HEK293 (cell line): ENCODE measurements around the gene GPX3.

Experiments used
- CTCF ChIA-PET: fragments of 350-600 bp; formaldehyde crosslinking; extraction: SDS; loops from one replicate; lab custom pipeline; 2021; ENCODE audit warnings: antibody characterized with exemption; lab: Yijun Ruan, JAX
- POLR2A ChIA-PET: fragments of 300-600 bp; formaldehyde crosslinking; extraction: SDS; loops from one replicate; lab custom pipeline; 2020; ENCODE audit warnings: antibody characterized with exemption, inconsistent platforms; lab: Yijun Ruan, JAX
- H3K27ac ChIP-seq: fragments of 200-500 bp; sonication (Bioruptor generic); 2 replicates; pipeline ENCODE4 v1.5.1; 2014; ENCODE audit warnings: low read depth, low read length, control low read depth, inconsistent platforms; ENCODE audit errors: extremely low read depth
- H3K36me3 ChIP-seq, 2 experiments: fragments of 200-500 bp in 1 of 2; sonication (Bioruptor generic) in 1 of 2; 1 replicate in 1 of 2; 2 replicates in 1 of 2; pipeline ENCODE4 v1.5.1; 2014 to 2017; ENCODE audit warnings: inconsistent platforms in 2 of 2, low read length in 2 of 2; ENCODE audit not compliant: control insufficient read depth in 2 of 2, insufficient read depth in 1 of 2
- H3K4me1 ChIP-seq: fragments of 200-500 bp; sonication (Bioruptor generic); 2 replicates; pipeline ENCODE4 v1.5.1; 2014; ENCODE audit warnings: mild to moderate bottlenecking, low read length, inconsistent platforms; ENCODE audit not compliant: control insufficient read depth, insufficient read depth
- H3K4me3 ChIP-seq: 2 replicates; pipeline ENCODE4 v1.5.1; 2011; ENCODE audit warnings: low read depth, mild to moderate bottlenecking, control low read depth, low read length, moderate library complexity
- H3K9me3 ChIP-seq: fragments of 200-500 bp; sonication (Bioruptor generic); 2 replicates; pipeline ENCODE4 v1.5.1; 2014; ENCODE audit warnings: low read depth, low read length, inconsistent platforms; ENCODE audit not compliant: control insufficient read depth, insufficient read depth
- EGR2 ChIP-seq: fragments of 450-650 bp; formaldehyde crosslinking; IDR thresholded peaks from 2 replicates; pipeline ENCODE4 v1.5.1; 2016; ENCODE audit warnings: low read depth, missing biosample characterization, missing genetic modification characterization
- GLI4 ChIP-seq: fragments of 450-650 bp; formaldehyde crosslinking; IDR thresholded peaks from 2 replicates; pipeline ENCODE4 v1.5.1; 2016; ENCODE audit warnings: missing biosample characterization, missing genetic modification characterization
- KLF10 ChIP-seq: fragments of 450-650 bp; IDR thresholded peaks from 2 replicates; pipeline ENCODE4 v1.5.1; 2018; ENCODE audit warnings: missing biosample characterization, mild to moderate bottlenecking, missing genetic modification characterization
- SCRT2 ChIP-seq: fragments of 450-650 bp; formaldehyde crosslinking; IDR thresholded peaks from 2 replicates; pipeline ENCODE4 v1.5.1; 2016; ENCODE audit warnings: missing biosample characterization, missing genetic modification characterization
- ZBTB20 ChIP-seq: fragments of 450-650 bp; formaldehyde crosslinking; IDR thresholded peaks from 2 replicates; pipeline ENCODE4 v1.5.1; 2016; ENCODE audit warnings: missing biosample characterization, missing genetic modification characterization
- ZBTB48 ChIP-seq: fragments of 450-650 bp; formaldehyde crosslinking; IDR thresholded peaks from 2 replicates; pipeline ENCODE4 v1.5.1; 2016; ENCODE audit warnings: missing biosample characterization, missing genetic modification characterization
- ZFHX2 ChIP-seq: fragments of 450-650 bp; formaldehyde crosslinking; conservative IDR thresholded peaks from 2 replicates; pipeline ENCODE4 v1.5.1; 2016; ENCODE audit warnings: missing biosample characterization, missing genetic modification characterization
- ZNF112 ChIP-seq: fragments of 450-650 bp; formaldehyde crosslinking; IDR thresholded peaks from 2 replicates; pipeline ENCODE4 v1.5.0; 2017; ENCODE audit warnings: missing biosample characterization, missing genetic modification characterization
- ZNF146 ChIP-seq: fragments of 450-650 bp; formaldehyde crosslinking; IDR thresholded peaks from 2 replicates; pipeline ENCODE4 v1.5.1; 2016; ENCODE audit warnings: missing biosample characterization, missing genetic modification characterization
- ZNF223 ChIP-seq: fragments of 450-650 bp; formaldehyde crosslinking; IDR thresholded peaks from 2 replicates; pipeline ENCODE4 v1.5.1; 2016; ENCODE audit warnings: missing biosample characterization, missing genetic modification characterization
- ZNF341 ChIP-seq: fragments of 450-650 bp; formaldehyde crosslinking; IDR thresholded peaks from 2 replicates; pipeline ENCODE4; 2016; ENCODE audit warnings: low read depth, missing biosample characterization, missing genetic modification characterization
- ZNF555 ChIP-seq: fragments of 450-650 bp; formaldehyde crosslinking; conservative IDR thresholded peaks from 2 replicates; pipeline ENCODE4 v1.5.1; 2017; ENCODE audit warnings: missing biosample characterization, mild to moderate bottlenecking, missing genetic modification characterization, inconsistent platforms
- ZNF596 ChIP-seq: fragments of 450-650 bp; IDR thresholded peaks from 2 replicates; pipeline ENCODE4 v1.5.0; 2018; ENCODE audit warnings: missing biosample characterization, mild to moderate bottlenecking, missing genetic modification characterization, moderate library complexity
- ZNF670 ChIP-seq: fragments of 450-650 bp; formaldehyde crosslinking; IDR thresholded peaks from 2 replicates; pipeline ENCODE4 v1.5.1; 2016; ENCODE audit warnings: missing biosample characterization, missing genetic modification characterization, low read depth
- ZNF677 ChIP-seq: fragments of 450-650 bp; IDR thresholded peaks from 2 replicates; pipeline ENCODE4 v1.5.0; 2018; ENCODE audit warnings: missing biosample characterization, mild to moderate bottlenecking, missing genetic modification characterization, moderate library complexity
- ZNF701 ChIP-seq: fragments of 450-650 bp; formaldehyde crosslinking; IDR thresholded peaks from 2 replicates; pipeline ENCODE4 v1.5.1; 2016; ENCODE audit warnings: missing biosample characterization, missing genetic modification characterization
- ZNF785 ChIP-seq: fragments of 450-650 bp; formaldehyde crosslinking; IDR thresholded peaks from 2 replicates; pipeline ENCODE4 v1.5.1; 2016; ENCODE audit warnings: missing biosample characterization, missing genetic modification characterization
- ZNF830 ChIP-seq: fragments of 450-650 bp; IDR thresholded peaks from 2 replicates; pipeline ENCODE4 v1.5.0; 2018; ENCODE audit warnings: missing biosample characterization, missing genetic modification characterization, low read depth, mild to moderate bottlenecking, moderate library complexity
- ZSCAN16 ChIP-seq: fragments of 450-650 bp; formaldehyde crosslinking; IDR thresholded peaks from 2 replicates; pipeline ENCODE4 v1.5.1; 2016; ENCODE audit warnings: missing biosample characterization, missing genetic modification characterization
- TF ChIP-seq, protein P1 (sequence below): fragments of 450-650 bp; formaldehyde crosslinking; IDR thresholded peaks from 2 replicates; pipeline ENCODE4 v1.5.1; 2016; ENCODE audit warnings: missing biosample characterization, missing genetic modification characterization, low read depth
- TF ChIP-seq, protein P2 (sequence below): fragments of 450-650 bp; formaldehyde crosslinking; IDR thresholded peaks from 2 replicates; pipeline ENCODE4 v1.5.1; 2016; ENCODE audit warnings: missing biosample characterization, missing genetic modification characterization
- TF ChIP-seq, protein P3 (sequence below): fragments of 450-650 bp; formaldehyde crosslinking; IDR thresholded peaks from 2 replicates; pipeline ENCODE4 v1.5.1; 2016; ENCODE audit warnings: missing biosample characterization, missing genetic modification characterization
- TF ChIP-seq, protein P4 (sequence below): fragments of 450-650 bp; formaldehyde crosslinking; IDR thresholded peaks from 2 replicates; pipeline ENCODE4 v1.5.1; 2017; ENCODE audit warnings: missing biosample characterization, missing genetic modification characterization

GPX3 gene

DNA sequence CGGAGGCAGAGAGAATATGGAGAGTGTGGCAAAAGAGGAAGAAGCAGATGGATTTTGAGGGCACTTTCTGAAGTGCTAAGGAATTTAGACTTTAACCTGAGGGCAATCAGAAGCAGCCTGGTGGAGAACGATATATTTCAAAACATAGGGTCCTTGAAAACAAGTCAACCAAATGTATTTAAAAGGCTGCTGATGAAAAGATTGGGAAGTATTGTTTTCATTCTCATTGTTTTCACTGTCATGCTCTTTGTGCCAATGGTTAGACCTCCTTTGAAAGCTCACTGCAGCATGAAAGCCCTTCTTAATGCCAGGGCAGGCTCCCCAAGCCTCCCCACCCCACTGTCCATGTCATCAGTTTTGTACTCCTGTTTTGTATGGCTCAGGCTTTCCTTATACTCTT lies 2.5 kb upstream of the GPX3 start:
- ChIA-PET CTCF (no interaction called here), POLR2A (no interaction called here)
- H3K27ac ChIP-seq = no peak overlapping the region

DNA sequence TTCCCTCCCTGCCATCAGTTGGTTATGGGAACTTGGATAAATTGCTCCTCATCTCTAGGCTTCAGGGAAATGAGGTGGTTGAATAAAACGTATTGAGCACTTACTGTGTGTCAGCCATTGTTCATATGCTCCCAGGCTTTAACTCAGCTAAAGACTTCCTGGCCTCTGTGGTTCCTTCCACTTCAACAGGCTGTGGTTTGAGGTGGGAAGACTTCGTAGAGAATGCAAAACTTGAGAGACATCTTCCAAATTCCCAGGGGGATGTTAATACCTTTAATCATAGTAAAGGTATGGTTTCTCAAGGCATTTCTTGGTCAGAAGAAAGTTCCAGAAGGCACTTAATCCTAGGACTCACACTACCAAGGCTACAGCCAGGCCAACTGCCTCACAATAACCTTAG lies 1.5 kb upstream of the GPX3 start:
- no peaks in the 10 kb centered on the region for H3K36me3 ChIP-seq
- no peak overlapping the region for H3K4me3 ChIP-seq
- no peaks in the 10 kb centered on the region for H3K4me1 ChIP-seq
- ChIA-PET CTCF (interaction anchor here (0.6 to 1.4 kb wide), 3 partner anchors 33 to 1258 kb away, joined by 3 to 4 read pairs (median 3); no protein-coding TSS in a partner anchor), POLR2A (no interaction called here)
- H3K27ac ChIP-seq = no peak overlapping the region
- no peak for TF ChIP-seq ZNF830 (tag by site-specific recombination)
- TF ChIP-seq ZNF701 = no peak
- no peak for TF ChIP-seq ZBTB48
- TF ChIP-seq, protein P1, sequence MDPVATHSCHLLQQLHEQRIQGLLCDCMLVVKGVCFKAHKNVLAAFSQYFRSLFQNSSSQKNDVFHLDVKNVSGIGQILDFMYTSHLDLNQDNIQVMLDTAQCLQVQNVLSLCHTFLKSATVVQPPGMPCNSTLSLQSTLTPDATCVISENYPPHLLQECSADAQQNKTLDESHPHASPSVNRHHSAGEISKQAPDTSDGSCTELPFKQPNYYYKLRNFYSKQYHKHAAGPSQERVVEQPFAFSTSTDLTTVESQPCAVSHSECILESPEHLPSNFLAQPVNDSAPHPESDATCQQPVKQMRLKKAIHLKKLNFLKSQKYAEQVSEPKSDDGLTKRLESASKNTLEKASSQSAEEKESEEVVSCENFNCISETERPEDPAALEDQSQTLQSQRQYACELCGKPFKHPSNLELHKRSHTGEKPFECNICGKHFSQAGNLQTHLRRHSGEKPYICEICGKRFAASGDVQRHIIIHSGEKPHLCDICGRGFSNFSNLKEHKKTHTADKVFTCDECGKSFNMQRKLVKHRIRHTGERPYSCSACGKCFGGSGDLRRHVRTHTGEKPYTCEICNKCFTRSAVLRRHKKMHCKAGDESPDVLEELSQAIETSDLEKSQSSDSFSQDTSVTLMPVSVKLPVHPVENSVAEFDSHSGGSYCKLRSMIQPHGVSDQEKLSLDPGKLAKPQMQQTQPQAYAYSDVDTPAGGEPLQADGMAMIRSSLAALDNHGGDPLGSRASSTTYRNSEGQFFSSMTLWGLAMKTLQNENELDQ = no peak
- no peak for TF ChIP-seq ZNF341 (tag by site-specific recombination)
- TF ChIP-seq ZNF555 = no peak
- TF ChIP-seq, protein P2, sequence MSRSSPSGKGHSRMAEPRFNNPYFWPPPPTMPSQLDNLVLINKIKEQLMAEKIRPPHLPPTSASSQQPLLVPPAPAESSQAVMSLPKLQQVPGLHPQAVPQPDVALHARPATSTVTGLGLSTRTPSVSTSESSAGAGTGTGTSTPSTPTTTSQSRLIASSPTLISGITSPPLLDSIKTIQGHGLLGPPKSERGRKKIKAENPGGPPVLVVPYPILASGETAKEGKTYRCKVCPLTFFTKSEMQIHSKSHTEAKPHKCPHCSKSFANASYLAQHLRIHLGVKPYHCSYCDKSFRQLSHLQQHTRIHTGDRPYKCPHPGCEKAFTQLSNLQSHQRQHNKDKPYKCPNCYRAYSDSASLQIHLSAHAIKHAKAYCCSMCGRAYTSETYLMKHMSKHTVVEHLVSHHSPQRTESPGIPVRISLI (tag by site-specific recombination) = no peak
- no peak for TF ChIP-seq KLF10
- TF ChIP-seq, protein P3, sequence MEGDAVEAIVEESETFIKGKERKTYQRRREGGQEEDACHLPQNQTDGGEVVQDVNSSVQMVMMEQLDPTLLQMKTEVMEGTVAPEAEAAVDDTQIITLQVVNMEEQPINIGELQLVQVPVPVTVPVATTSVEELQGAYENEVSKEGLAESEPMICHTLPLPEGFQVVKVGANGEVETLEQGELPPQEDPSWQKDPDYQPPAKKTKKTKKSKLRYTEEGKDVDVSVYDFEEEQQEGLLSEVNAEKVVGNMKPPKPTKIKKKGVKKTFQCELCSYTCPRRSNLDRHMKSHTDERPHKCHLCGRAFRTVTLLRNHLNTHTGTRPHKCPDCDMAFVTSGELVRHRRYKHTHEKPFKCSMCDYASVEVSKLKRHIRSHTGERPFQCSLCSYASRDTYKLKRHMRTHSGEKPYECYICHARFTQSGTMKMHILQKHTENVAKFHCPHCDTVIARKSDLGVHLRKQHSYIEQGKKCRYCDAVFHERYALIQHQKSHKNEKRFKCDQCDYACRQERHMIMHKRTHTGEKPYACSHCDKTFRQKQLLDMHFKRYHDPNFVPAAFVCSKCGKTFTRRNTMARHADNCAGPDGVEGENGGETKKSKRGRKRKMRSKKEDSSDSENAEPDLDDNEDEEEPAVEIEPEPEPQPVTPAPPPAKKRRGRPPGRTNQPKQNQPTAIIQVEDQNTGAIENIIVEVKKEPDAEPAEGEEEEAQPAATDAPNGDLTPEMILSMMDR (tag by site-specific recombination) = no peak
- TF ChIP-seq ZNF223 (tag by site-specific recombination) = no peak
- H3K9me3 ChIP-seq = no peaks in the 10 kb centered on the region

More for the DNA sequence above, 2.5 kb upstream of the GPX3 start:
- Histone ChIP-seq H3K4me1 (no peaks in the 10 kb centered on the region), H3K36me3 (no peaks in the 10 kb centered on the region), H3K4me3 (no peak overlapping the region), H3K9me3 (no peaks in the 10 kb centered on the region)
- TF ChIP-seq ZBTB20 (no peak), SCRT2 (tag by site-specific recombination) (no peak), ZNF670 (no peak), ZNF112 (no peak), ZFHX2 (no peak), GLI4 (no peak), ZNF341 (tag by site-specific recombination) (no peak), ZNF223 (tag by site-specific recombination) (no peak), ZSCAN16 (tag by site-specific recombination) (no peak), ZNF677 (tag by site-specific recombination) (no peak), ZNF596 (no peak), ZNF785 (tag by site-specific recombination) (no peak), EGR2 (no peak), ZNF146 (tag by site-specific recombination) (no peak)
- TF ChIP-seq, protein P4, sequence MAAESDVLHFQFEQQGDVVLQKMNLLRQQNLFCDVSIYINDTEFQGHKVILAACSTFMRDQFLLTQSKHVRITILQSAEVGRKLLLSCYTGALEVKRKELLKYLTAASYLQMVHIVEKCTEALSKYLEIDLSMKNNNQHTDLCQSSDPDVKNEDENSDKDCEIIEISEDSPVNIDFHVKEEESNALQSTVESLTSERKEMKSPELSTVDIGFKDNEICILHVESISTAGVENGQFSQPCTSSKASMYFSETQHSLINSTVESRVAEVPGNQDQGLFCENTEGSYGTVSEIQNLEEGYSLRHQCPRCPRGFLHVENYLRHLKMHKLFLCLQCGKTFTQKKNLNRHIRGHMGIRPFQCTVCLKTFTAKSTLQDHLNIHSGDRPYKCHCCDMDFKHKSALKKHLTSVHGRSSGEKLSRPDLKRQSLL = no peak
